ENCODE results near the gene STAC2.

DNA sequence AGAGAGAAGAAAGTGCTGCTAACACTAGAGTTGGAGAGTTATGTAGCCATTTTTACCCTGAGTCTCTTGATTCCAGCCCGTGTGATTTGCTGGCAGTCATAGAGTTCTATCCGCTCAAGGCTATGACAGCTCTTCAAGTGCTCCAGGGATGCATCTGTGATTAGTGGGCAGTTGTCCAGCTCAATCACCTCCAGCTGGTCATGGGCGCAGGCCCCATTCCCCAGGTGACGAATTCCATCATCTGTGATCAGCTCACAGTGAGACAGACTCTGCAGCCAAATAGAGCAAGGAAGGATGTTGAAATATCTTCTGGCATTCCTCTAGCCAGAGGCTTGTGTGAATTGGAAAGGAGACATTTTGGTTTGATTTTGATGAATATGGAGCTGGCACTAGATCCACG, 38.4 kb upstream of the STAC2 start:
- TF ChIP-seq CTCF (IDR thresholded peaks at IDR 0.05) (no peak), REST (IDR thresholded peaks at IDR 0.05) (no peak), EP300 (IDR thresholded peaks at IDR 0.05) (no peak), POLR2A (IDR thresholded peaks at IDR 0.05; ENCODE audit: low read length) (no peak), HDAC2 (IDR thresholded peaks at IDR 0.05) (no peak), KDM5A (IDR thresholded peaks at IDR 0.05) (no peak), SREBF2 (IDR thresholded peaks at IDR 0.05) (no peak), TFCP2L1 (CRISPR knock-in tag; IDR thresholded peaks at IDR 0.05) (no peak), JUN (IDR thresholded peaks at IDR 0.05) (no peak), CHD2 (IDR thresholded peaks at IDR 0.05; ENCODE audit: low read length, partially characterized antibody) (no peak), MAX (IDR thresholded peaks at IDR 0.05) (no peak), CBX2 (IDR thresholded peaks at IDR 0.05; ENCODE audit: borderline replicate concordance, low read depth) (no peak)

All from A549 (cell line).